GM18508 (cell line): ENCODE results near the gene FBXO41.

Experiments
- ATAC-seq: cut with Tn5 transposase; IDR thresholded peaks from one replicate; pipeline ENCODE4 v1.9.1; 2021; ENCODE audit warnings: moderate number of reproducible peaks; ENCODE audit not compliant: insufficient read depth, unreplicated experiment

FBXO41 gene

DNA sequence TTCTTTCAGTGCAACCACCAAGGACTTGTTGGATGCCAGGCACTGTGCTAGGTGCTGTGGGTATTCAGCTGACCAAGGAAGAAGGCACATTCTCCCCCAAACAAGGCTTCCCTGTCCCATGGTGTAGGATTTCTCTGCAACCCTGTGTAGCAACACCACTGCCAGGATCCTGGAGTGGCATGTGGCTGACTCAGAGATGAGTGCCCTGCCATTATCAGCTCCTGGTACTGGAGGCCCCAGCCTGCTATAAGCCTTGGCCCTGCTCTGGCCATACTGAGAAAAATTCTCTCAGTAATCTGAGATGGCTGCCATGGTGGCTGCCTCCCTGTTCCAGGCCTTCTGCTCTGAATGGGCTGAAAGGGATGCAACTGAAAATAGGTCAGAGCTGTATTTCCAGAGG lies 66.0 kb downstream of the FBXO41 start:
- no peak for ATAC-seq

DNA sequence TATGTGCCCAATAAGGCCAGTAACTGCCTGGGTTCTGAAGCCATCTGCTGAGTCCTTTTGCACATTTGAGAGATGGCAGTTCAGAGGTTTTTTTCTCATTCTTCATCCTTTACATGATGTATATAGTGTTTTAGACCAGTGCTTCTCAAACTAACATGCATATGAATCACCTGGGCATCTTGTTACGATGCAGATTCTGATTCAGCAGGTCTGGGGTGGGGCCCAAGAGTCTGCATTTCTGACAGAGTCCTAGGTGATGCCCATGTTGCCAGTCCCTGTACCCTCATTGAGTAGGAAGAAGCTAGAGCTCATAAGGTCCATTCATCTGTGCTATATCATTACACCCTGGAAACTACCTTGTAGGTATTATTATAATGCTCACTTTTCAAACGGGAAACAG lies 66.5 kb downstream of the FBXO41 start:
- ATAC-seq = no peak

DNA sequence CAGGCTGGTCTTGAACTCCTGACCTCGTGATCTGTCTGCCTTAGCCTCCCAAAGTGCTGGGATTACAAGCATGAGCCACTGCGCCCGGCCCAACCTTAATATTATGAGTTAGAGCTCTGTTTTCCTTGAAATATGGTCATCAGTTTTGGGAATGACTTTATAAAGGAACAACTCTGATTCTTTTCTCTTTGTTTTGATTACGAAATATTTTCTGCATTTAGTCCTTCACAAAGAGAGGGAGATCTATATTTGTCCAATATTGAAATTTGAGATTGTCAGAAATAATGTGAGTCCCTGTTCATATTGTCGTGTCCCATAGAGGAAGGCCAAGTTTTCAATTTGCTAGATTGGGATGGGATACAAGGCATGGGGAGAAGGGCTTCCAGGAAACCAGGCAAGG lies 67.1 kb downstream of the FBXO41 start:
- no peak for ATAC-seq

DNA sequence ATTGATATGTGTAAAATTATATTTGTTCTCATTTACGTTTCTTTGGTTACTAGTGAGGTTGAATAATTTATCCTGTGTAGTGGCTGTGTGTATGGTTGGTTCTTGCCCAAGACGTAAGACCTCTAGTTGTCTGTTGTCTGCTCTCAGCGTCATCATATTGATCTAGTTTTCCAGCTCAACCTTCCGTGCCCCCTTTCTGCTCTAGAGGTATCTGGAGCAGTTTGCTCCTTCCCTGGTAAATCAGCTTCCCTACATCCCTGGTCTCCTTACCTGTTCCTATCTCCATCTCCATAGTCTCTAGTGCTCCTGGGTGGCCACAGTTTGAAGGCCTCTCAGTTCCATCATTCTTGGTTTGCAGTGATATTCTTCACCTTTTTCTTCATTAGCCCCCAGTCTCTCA lies 69.0 kb downstream of the FBXO41 start:
- ATAC-seq = no peak

DNA sequence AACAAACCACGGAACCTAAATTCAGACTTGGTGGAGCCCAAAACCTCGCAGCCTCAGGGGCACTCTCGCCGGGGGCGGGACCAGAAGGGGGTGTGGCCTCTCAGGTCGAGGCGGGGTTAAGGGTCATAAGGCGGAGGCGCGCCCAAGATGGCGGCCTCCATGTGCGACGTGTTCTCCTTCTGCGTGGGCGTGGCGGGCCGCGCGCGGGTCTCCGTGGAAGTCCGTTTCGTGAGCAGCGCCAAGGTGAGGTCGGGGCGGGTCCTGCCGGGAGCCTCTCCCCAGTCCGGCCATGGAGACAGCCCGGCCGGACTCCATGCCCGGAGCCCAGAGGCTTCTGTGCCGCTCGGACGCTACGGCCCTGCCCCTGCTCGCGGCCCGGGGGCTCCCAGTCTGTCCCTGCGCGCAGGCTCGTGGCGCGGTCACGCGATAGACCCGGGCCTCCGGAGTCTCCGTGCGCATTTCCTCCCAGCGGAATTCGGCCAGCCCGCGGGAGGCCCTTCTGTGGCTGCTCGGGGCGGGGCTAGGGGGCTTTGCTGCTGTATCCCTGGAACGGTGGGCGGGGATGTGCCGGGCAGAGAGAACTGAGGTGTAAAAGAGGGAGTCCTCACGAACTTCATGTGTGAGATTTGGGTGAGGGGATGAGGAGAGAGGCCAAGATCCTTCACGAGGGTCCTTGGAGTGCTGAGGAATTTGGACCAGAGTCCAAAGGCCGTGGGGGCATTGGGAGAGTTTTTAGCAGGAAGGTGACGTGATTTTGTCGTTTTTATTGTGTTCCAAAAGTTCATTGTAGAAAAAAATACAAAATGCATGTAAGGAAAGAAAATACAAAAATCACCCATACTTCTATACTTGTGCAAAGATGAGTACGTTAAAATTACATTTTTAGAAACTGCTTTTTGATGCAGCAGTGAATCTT lies 69.9 kb downstream of the FBXO41 start, which contains the start of gene SMYD5:
TSS of gene SMYD5 (plus strand) at position 126 of the 916 bp plus-strand sequence. CDS start at position 148, 22 bp downstream.
- peak; percentile 67 for ATAC-seq

DNA sequence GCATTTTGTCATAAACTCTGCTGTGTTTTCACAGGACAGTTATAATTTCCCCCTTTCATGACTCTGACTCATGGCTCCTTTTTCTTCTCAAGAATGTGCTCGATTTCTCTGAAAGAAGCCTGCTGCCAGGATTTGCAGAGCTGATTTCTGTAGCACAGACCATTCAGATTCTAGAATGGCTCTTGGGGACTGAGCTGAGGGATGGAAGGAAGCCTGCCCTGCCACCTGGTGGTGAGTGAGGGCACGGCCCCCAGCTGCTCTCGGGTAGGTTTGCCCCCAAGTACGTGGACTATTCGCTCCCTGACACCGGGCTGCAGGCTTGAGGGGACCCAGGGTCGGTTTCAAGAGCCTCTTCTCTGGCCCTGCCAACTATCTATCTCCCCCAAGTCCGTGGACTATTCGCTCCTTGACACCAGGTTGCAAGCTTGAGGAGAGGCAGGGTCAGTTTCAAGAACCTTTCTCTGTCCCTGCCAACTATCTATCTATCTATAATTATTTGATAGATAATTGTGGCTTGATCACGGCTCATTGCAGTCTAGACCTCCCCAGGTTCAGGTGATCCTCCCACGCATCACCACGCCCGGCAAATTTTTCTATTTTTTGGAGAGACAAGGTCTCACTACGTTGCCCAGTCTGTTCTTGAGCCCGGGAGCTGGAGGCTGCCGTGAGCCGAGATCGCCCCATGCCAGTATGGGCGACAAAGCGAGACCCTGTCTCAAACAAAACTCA lies 71.7 kb downstream of the FBXO41 start:
- peak; percentile 43 for ATAC-seq

DNA sequence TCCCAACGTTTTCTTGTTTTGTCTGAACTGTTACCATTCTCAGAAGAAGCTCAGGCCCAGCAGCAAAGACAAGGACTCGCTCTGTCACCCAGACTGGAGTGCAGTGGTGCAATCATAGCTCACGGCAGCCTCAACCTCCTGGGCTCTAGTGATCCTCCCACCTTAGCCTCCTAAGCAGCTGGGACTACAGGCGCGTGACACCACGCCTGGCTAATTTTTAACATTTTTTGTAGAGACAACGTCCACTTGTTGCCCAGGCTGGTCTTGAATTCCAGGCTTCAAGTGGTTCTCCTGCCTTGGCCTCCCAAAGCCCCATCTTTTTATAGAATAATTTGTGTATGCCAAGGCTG lies 72.2 kb downstream of the FBXO41 start:
- no peak for ATAC-seq

DNA sequence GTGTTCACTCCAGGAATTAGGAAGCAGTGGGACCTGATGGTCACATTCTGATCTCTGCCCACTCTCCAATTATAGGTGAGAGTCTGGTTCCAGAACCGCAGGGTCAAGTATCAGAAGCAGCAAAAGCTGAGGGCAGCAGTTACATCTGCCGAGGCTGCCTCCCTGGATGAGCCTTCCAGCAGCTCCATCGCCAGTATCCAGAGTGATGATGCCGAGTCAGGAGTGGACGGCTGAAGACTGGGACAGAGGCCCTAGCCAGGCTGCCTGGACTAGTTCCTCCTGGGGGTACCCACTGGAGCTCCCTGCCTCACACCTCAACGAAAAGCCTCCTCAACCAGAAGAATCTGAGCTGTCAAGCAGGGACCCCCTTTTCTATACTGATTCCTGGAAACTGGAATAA lies 73.6 kb downstream of the FBXO41 start:
- no peak for ATAC-seq

DNA sequence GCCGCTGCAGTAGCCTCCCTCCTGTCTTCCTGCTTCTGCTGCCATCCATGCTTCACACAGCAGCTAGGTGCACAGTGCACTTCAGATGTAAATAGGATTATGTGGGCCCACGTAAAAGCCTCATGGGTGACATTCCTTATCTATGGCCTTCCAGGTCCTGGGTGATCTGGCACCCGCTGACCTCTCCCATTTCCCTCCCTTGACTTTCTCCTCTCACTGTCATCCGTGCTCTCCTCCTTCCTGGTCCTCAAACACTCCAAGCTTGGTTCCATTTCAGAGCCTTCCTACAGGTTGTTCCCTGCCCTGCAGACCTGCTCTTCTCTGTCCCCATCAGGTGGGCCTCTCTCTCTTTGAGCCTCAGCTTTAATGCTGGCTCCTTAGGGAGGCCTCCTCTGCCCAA lies 74.3 kb downstream of the FBXO41 start:
- ATAC-seq = no peak

DNA sequence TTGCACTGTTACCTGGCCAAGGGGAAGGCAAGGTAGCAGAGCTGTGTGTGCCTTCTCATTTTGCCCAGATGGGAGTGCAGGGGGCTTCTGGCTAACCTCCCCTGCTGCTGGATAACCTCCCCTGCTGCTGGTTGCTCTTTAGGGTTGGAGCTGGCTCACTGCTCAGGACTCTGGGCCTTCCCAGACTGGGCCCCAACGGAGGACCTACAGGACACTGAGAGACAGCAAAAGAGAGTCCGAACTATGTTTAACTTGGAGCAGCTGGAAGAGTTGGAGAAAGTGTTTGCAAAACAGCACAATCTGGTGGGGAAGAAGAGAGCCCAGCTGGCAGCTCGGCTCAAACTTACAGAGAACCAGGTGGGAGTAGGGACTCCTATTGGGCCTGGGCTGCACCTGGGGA lies 76.0 kb downstream of the FBXO41 start:
- no peak for ATAC-seq

DNA sequence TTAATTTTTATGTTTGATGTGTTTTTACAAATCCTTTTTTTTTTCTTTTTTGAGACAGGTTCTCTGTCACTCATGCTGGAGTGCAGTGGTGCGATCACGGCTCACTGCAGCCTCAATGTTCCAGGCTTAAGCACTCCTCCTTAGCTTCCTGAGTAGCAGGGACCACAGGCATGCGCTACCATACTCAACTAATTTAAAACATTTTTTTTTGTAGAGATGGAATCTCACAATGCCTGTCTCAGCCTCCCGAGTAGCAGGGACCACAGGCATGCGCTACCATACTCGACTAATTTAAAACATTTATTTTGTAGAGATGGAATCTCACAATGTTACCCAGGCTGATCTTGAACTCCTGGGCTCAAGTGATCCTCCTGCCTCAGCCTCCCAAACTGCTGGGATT lies 78.7 kb downstream of the FBXO41 start:
- ATAC-seq = no peak
